Measurements from ENCODE around the gene MXD4.

DNA sequence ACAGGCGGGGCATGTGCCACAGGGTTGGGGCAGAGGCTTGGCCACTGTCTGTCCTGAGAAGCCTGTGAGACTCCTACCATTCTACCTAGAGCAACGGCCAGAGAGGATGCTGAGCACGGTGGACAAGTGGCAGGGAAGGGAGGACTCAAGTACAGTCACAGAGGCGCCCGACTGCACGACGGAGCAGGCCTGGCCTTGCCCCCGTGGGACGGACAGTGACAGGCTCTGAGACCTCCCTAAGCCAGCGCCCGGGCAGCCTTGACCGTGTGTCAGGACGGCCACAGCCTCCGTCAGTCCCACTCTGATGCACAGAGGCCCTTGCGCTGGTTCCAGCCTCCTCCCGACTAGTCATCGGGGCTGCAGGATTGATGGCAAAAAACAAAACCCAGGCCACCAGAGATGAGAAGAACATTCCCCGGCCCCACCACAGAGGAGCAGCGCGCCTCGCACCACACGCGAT lies 36.7 kb upstream of the MXD4 start:
- TF ChIP-seq POLR2A (IDR thresholded peaks at IDR 0.05; ENCODE audit: low read depth): no peak
- TF ChIP-seq, protein P1, sequence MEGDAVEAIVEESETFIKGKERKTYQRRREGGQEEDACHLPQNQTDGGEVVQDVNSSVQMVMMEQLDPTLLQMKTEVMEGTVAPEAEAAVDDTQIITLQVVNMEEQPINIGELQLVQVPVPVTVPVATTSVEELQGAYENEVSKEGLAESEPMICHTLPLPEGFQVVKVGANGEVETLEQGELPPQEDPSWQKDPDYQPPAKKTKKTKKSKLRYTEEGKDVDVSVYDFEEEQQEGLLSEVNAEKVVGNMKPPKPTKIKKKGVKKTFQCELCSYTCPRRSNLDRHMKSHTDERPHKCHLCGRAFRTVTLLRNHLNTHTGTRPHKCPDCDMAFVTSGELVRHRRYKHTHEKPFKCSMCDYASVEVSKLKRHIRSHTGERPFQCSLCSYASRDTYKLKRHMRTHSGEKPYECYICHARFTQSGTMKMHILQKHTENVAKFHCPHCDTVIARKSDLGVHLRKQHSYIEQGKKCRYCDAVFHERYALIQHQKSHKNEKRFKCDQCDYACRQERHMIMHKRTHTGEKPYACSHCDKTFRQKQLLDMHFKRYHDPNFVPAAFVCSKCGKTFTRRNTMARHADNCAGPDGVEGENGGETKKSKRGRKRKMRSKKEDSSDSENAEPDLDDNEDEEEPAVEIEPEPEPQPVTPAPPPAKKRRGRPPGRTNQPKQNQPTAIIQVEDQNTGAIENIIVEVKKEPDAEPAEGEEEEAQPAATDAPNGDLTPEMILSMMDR (IDR thresholded peaks at IDR 0.05): no peak
- no peak for TF ChIP-seq POLR2AphosphoS5 (IDR thresholded peaks at IDR 0.05)
- no peak for TF ChIP-seq EP300 (IDR thresholded peaks at IDR 0.05)

Measured in esophagus muscularis mucosa (tissue), 4 donors.